AG04450 (cell line): ENCODE data around the gene TGM3. TPM values are rescaled to one million over a fixed set of nuclear protein-coding genes. Genes with fewer than 3 reads are reported as not detected.

ENCODE experiments used
- CTCF ChIA-PET: fragments of 300-600, 350-600 bp; formaldehyde crosslinking; extraction: SDS; loops from one replicate; lab custom pipeline; 2022; ENCODE audit warnings: antibody characterized with exemption, inconsistent platforms; lab: Charles Lee
- POLR2A ChIA-PET: fragments of 350-600 bp; formaldehyde crosslinking; extraction: SDS; loops from one replicate; lab custom pipeline; 2021; ENCODE audit warnings: antibody characterized with exemption, inconsistent platforms; lab: Yijun Ruan, JAX
- DNase-seq: peaks from one replicate; pipeline ENCODE4 v3.0.0-alpha.2; 2011; ENCODE audit warnings: low read depth, low spot score
- H3K27ac ChIP-seq: one replicate; pipeline ENCODE4 v1.5.1; 2012; ENCODE audit warnings: low read depth, low read length, control low read depth
- H3K27me3 ChIP-seq: one replicate; pipeline ENCODE4 v1.6.0; 2012; ENCODE audit warnings: low read length; ENCODE audit not compliant: control insufficient read depth, insufficient read depth
- H3K4me3 ChIP-seq: 2 replicates; pipeline ENCODE4 v1.5.1; 2011; ENCODE audit warnings: mild to moderate bottlenecking, low read depth, low read length, control low read depth
- H3K9me3 ChIP-seq: 2 replicates; pipeline ENCODE4 v1.5.1; 2012; ENCODE audit warnings: low read length; ENCODE audit not compliant: control insufficient read depth, insufficient read depth
- polyA plus RNA-seq: library from polyadenylated mRNA; depleted of rRNA; stranded (reverse); fragments of >200 nt; gene quantifications from 2 replicates; pipeline ENCODE4 v1.2.3, GENCODE V29; 2011
- TF ChIP-seq, protein P1 (sequence below): IDR thresholded peaks from 2 replicates; pipeline ENCODE4 v1.5.1; 2011; ENCODE audit warnings: low read depth, low read length, control low read depth, inconsistent platforms

TGM3 gene
- polyA plus RNA-seq, 1 experiment, result not detected

DNA sequence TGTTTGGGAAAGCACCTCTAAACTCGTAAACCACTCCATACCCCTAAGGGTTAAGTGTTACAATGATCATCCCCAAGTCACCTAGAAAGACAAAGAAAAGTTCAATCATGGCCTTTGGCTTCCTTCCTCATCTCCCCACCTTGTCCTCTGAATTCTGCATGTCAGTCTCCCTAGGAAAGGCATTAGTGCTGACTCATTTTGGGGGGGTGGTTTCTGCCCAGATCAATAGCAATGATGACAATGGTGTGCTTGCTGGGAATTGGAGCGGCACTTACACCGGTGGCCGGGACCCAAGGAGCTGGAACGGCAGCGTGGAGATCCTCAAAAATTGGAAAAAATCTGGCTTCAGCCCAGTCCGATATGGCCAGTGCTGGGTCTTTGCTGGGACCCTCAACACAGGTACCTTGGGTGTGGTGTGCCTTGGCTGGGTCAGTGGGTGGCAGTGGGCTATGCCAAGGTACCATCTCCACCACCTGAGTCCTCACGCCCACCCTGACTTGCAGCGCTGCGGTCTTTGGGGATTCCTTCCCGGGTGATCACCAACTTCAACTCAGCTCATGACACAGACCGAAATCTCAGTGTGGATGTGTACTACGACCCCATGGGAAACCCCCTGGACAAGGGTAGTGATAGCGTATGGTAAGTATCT is 21.2 kb downstream of the TGM3 start:
- no peak for DNase-seq
- no peak overlapping the region for H3K4me3 ChIP-seq
- ChIA-PET CTCF (no interaction called here), POLR2A (no interaction called here)
- H3K9me3 ChIP-seq, result no peaks in the 10 kb centered on the region
- H3K27me3 ChIP-seq, result peaks cover 4% of the 10 kb centered on the region
- TF ChIP-seq, protein P1, sequence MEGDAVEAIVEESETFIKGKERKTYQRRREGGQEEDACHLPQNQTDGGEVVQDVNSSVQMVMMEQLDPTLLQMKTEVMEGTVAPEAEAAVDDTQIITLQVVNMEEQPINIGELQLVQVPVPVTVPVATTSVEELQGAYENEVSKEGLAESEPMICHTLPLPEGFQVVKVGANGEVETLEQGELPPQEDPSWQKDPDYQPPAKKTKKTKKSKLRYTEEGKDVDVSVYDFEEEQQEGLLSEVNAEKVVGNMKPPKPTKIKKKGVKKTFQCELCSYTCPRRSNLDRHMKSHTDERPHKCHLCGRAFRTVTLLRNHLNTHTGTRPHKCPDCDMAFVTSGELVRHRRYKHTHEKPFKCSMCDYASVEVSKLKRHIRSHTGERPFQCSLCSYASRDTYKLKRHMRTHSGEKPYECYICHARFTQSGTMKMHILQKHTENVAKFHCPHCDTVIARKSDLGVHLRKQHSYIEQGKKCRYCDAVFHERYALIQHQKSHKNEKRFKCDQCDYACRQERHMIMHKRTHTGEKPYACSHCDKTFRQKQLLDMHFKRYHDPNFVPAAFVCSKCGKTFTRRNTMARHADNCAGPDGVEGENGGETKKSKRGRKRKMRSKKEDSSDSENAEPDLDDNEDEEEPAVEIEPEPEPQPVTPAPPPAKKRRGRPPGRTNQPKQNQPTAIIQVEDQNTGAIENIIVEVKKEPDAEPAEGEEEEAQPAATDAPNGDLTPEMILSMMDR, result no peak
- H3K27ac ChIP-seq, result no peak overlapping the region

DNA sequence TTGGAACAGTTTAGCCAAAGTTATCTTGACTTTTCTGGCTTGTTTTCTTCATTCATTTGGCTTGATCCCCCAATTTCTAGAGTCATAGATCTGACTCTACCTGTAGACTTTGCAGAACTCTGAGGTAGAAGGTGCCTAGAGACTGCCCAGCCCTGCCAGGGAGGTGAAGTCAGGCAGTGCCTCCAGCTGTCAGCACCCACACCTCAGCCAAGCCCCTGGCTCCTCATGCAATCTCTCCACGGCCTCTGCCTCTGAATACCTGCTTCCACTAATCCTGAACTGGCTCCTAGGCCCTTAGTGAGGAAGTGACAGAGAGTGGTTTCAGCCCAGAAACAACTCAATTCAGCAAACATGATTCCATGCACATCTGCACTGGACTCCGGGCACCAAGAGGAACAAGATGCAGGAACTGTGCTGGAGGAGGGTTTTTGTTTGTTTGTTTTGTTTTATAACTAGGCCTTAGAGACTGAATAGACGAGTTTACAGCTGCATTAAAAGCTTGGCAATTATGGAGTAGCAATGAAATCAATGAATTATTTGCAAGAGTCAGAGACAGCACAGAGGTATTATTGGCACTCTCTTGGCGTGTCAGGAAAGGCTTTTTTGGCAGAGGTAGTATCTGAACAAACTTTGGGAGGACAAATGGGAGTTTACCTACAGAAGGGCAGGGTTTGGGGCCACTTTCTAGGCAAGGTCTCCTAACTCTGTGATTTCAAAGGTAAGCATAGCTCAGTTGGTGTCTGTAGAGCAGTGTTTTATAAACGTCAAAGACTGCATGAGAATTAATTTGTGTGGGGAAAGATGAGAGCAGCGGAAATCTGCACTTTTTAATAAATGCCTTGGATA is 25.2 kb downstream of the TGM3 start:
- Histone ChIP-seq H3K9me3 (no peaks in the 10 kb centered on the region), H3K27me3 (peaks cover 7% of the 10 kb centered on the region), H3K27ac (no peak overlapping the region), H3K4me3 (no peak overlapping the region)
- ChIA-PET POLR2A (no interaction called here), CTCF (no interaction called here)
- TF ChIP-seq, protein P1, result no peak
- DNase-seq, result no peak

DNA sequence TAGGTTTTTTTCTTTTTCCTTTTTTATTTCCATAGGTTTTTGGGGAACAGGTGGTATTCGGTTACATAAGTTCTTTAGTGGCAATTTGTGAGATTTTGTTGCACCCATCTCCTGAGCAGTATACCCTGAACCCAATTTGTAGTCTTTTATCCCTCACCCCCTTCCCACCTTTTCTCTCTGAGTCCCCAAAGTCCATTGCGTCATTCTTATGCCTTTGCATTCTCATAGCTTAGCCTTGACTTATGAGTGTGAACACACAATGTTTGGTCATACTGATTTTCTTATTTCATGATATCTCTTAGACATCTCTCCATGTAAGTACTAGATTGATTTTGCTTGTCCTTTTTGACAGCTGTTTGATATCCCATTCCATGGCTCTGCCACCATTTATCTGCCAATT is 27.2 kb downstream of the TGM3 start:
- ChIA-PET CTCF (no interaction called here), POLR2A (no interaction called here)
- Histone ChIP-seq H3K27me3 (peaks cover 7% of the 10 kb centered on the region), H3K4me3 (no peak overlapping the region), H3K27ac (no peak overlapping the region), H3K9me3 (no peaks in the 10 kb centered on the region)
- no peak for DNase-seq
- TF ChIP-seq, protein P1, result no peak

DNA sequence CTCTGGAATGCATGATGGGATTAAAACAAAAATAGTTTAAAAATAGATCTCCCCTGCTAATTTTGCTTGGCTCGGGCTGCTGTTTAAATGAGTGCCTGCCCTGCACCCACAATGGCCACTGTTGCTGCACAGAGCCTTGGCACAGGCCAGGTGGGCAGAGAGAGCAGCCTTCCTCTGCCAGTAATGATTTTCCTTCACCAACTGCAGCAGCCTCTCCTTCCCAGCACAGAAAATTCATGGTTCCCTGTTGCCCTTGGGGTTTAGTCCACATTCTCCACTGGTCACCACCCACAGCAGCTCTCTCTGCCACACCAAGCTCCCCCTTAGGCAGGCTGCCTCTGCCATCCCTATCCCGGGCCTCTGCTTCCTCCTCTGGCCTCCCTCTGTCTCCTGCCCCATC is 30.2 kb downstream of the TGM3 start:
- TF ChIP-seq, protein P1, result no peak
- Histone ChIP-seq H3K27ac (no peak overlapping the region), H3K9me3 (no peaks in the 10 kb centered on the region), H3K27me3 (peaks cover 4% of the 10 kb centered on the region), H3K4me3 (no peak overlapping the region)
- no peak for DNase-seq
- POLR2A ChIA-PET, result no interaction called here
- CTCF ChIA-PET, result interaction anchor here (0.7 kb wide), 1 partner anchor 121 kb away, joined by 4 read pairs; no protein-coding TSS in a partner anchor
